Myocyte (in vitro differentiated cells): Measurements from ENCODE around the gene CMSS1. TPM values are rescaled to one million over a fixed set of nuclear protein-coding genes. Genes with fewer than 3 reads are reported as not detected.

Experiments
- DNase-seq: peaks from one replicate; pipeline ENCODE4 v3.0.0-alpha.2; 2012; ENCODE audit warnings: low read depth
- total RNA-seq: library from RNA; depleted of rRNA; stranded (reverse); fragments of >200 nt; gene quantifications from 2 replicates; pipeline ENCODE4 v1.2.3, GENCODE V29; 2014

CMSS1 gene
- total RNA-seq, 1 donor from 2014 or later: 27.2 TPM

GRCh38 chr3:99957151-99957796 lies 139.6 kb downstream of the CMSS1 start:
- DNase-seq: no peak

GRCh38 chr3:99958222-99958912 lies 140.7 kb downstream of the CMSS1 start:
- no peak for DNase-seq

- no peak for DNase-seq
Observed at GRCh38 chr3:99960123-99960878, 142.6 kb downstream of the CMSS1 start.

- no peak for DNase-seq
Observed at GRCh38 chr3:99960941-99961340, 143.3 kb downstream of the CMSS1 start.

- no peak for DNase-seq
Observed at GRCh38 chr3:99961756-99962515, 144.3 kb downstream of the CMSS1 start.

GRCh38 chr3:99962703-99963102 lies 145.0 kb downstream of the CMSS1 start:
- no peak for DNase-seq

- DNase-seq: no peak
Observed at GRCh38 chr3:99965077-99965476, 147.4 kb downstream of the CMSS1 start.

- DNase-seq: no peak
Observed at GRCh38 chr3:99965681-99966408, 148.2 kb downstream of the CMSS1 start.

GRCh38 chr3:99966662-99967416 lies 149.2 kb downstream of the CMSS1 start:
- DNase-seq: no peak

- DNase-seq: no peak
Observed at GRCh38 chr3:99967796-99968195, 150.1 kb downstream of the CMSS1 start.

- DNase-seq: no peak
Observed at GRCh38 chr3:99969136-99969535, 151.5 kb downstream of the CMSS1 start.

GRCh38 chr3:99970198-99970597 lies 152.5 kb downstream of the CMSS1 start:
- DNase-seq: no peak

GRCh38 chr3:99971761-99972160 lies 154.1 kb downstream of the CMSS1 start:
- no peak for DNase-seq

- peak; percentile 67 for DNase-seq
Observed at GRCh38 chr3:99972380-99973104, 154.9 kb downstream of the CMSS1 start.

GRCh38 chr3:99974989-99975388 lies 157.3 kb downstream of the CMSS1 start:
- no peak for DNase-seq

- DNase-seq: no peak
Observed at GRCh38 chr3:99976584-99976983, 158.9 kb downstream of the CMSS1 start.

- DNase-seq: no peak
Observed at GRCh38 chr3:99978221-99978620, 160.6 kb downstream of the CMSS1 start.

GRCh38 chr3:99980606-99981005 lies 162.9 kb downstream of the CMSS1 start:
- no peak for DNase-seq

- DNase-seq: no peak
Observed at GRCh38 chr3:99981138-99981537, 163.5 kb downstream of the CMSS1 start.
